Esophagus muscularis mucosa (tissue), 4 donors: ENCODE results near the gene OAS1. TPM values are rescaled to one million over a fixed set of nuclear protein-coding genes. Genes with fewer than 3 reads are reported as not detected.

ENCODE experiments used
- DNase-seq: peaks from one replicate; pipeline ENCODE4 v3.0.0-alpha.2; 2017; ENCODE audit errors: extremely low spot score
- H3K27ac ChIP-seq, 4 donors: fragments of 200-600 bp; sonication (generic); replicated peaks in 1 of 4; 1 replicate in 3 of 4; 2 replicates in 1 of 4; pipeline ENCODE4 v1.5.1; 2016 to 2019; ENCODE audit warnings: mild to moderate bottlenecking in 1 of 4
- H3K27me3 ChIP-seq, 4 donors: fragments of 200-600 bp; sonication (generic); one replicate each; pipeline versions ENCODE4 v1.5.1 to v1.6.0; 2016 to 2019
- H3K36me3 ChIP-seq, 4 donors: fragments of 200-600 bp; sonication (generic); one replicate each; pipeline ENCODE4 v1.5.1; 2016 to 2019
- H3K4me1 ChIP-seq, 4 donors: fragments of 200-600 bp; sonication (generic); one replicate each; pipeline ENCODE4 v1.5.1; 2016 to 2019
- H3K4me3 ChIP-seq, 4 donors: fragments of 200-600 bp; sonication (generic); 1 replicate in 2 of 4; 2 replicates in 2 of 4; pipeline ENCODE4 v1.5.1; 2016 to 2019; ENCODE audit warnings: mild to moderate bottlenecking in 4 of 4, moderate library complexity in 1 of 4
- H3K9me3 ChIP-seq, 4 donors: fragments of 200-600 bp; sonication (generic); 1 replicate in 3 of 4; 2 replicates in 1 of 4; pipeline ENCODE4 v1.5.1; 2016 to 2019
- CTCF ChIP-seq, 3 experiments: fragments of 200-600 bp in 2 of 3; fragments of 450-650 bp in 1 of 3; sonication (generic) in 2 of 3; IDR thresholded peaks; one replicate each; pipeline ENCODE4 v1.5.1; 2017 to 2019; ENCODE audit warnings: antibody characterized with exemption in 3 of 3, mild to moderate bottlenecking in 2 of 3, moderate library complexity in 1 of 3
- EP300 ChIP-seq: sonication (generic); formaldehyde crosslinking; IDR thresholded peaks from one replicate; pipeline ENCODE4 v1.6.1; 2017; ENCODE audit warnings: antibody characterized with exemption
- POLR2A ChIP-seq: fragments of 450-650 bp; IDR thresholded peaks from one replicate; pipeline ENCODE4 v1.6.1; 2017; ENCODE audit warnings: antibody characterized with exemption, moderate library complexity, mild to moderate bottlenecking, low read depth
- POLR2AphosphoS5 ChIP-seq, 2 donors: sonication (generic); formaldehyde crosslinking; IDR thresholded peaks; one replicate each; pipeline ENCODE4 v1.6.1; 2017; ENCODE audit warnings: antibody characterized with exemption in 2 of 2
- WGBS: methylation state at CpG from one replicate; pipeline ENCODE4 v1.1.5; 2018; 5-methylcytosine and 5-hydroxymethylcytosine counted together
- intact Hi-C: fragments of 100-400 bp; cut with DNase I; formaldehyde crosslinking; loops from one replicate; pipeline ENCODE4 v1.15.1; 2023
- total RNA-seq, 4 donors: library from RNA; depleted of rRNA; stranded (reverse); fragments of >200 nt; gene quantifications; one replicate each; pipeline versions ENCODE4 v1.1.0 to v1.2.1, GENCODE V29; 2016

OAS1 gene
- total RNA-seq, 4 donors from 2014 or later, result 9.9 to 10.4 (median 10.0) TPM

DNA sequence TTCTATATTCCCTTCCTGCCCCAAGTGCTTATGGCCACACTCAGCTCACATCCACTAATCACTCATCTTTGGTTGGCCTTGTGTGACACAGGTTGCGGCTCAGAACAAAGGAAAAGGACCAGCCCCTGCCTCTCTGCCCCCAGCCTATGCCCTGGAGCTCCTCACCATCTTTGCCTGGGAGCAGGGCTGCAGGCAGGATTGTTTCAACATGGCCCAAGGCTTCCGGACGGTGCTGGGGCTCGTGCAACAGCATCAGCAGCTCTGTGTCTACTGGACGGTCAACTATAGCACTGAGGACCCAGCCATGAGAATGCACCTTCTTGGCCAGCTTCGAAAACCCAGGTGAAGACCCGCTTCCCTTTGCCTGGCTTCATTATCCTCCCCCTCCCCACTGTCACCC, 55.8 kb downstream of the OAS1 start:
- H3K27ac ChIP-seq, result no peak overlapping the region
- WGBS, result 99% methylated on average over 7 of the region's 7 CpGs
- TF ChIP-seq POLR2AphosphoS5 (IDR thresholded peaks at IDR 0.05) (no peak), CTCF (IDR thresholded peaks at IDR 0.05) (no peak), POLR2A (no peak), EP300 (no peak)
- no peaks in the 10 kb centered on the region for H3K27me3 ChIP-seq
- DNase-seq, result peak; percentile 31
- H3K9me3 ChIP-seq, result peaks cover 0 to 12% (median 4%) of the 10 kb centered on the region in 4 donors
- H3K36me3 ChIP-seq, result peaks cover 12 to 96% (median 65%) of the 10 kb centered on the region in 4 donors
- H3K4me1 ChIP-seq, result no peaks in the 10 kb centered on the region
- H3K4me3 ChIP-seq, result no peak overlapping the region
- intact Hi-C loops, result no loop called here

GRCh38 chr12:112963227-112963861, 56.6 kb downstream of the OAS1 start:
- H3K27me3 ChIP-seq, result no peaks in the 10 kb centered on the region
- H3K9me3 ChIP-seq, result peaks cover 0 to 12% (median 4%) of the 10 kb centered on the region in 4 donors
- intact Hi-C loops, result no loop called here
- peaks cover 12 to 97% (median 70%) of the 10 kb centered on the region in 4 donors for H3K36me3 ChIP-seq
- no peak overlapping the region for H3K4me3 ChIP-seq
- no peaks in the 10 kb centered on the region for H3K4me1 ChIP-seq
- WGBS, result 88% methylated on average over 14 of the region's 14 CpGs
- DNase-seq, result peak; percentile 37
- TF ChIP-seq CTCF (IDR thresholded peaks at IDR 0.05), result no peak
- no peak for TF ChIP-seq POLR2AphosphoS5 (IDR thresholded peaks at IDR 0.05)
- H3K27ac ChIP-seq, result no peak overlapping the region

DNA sequence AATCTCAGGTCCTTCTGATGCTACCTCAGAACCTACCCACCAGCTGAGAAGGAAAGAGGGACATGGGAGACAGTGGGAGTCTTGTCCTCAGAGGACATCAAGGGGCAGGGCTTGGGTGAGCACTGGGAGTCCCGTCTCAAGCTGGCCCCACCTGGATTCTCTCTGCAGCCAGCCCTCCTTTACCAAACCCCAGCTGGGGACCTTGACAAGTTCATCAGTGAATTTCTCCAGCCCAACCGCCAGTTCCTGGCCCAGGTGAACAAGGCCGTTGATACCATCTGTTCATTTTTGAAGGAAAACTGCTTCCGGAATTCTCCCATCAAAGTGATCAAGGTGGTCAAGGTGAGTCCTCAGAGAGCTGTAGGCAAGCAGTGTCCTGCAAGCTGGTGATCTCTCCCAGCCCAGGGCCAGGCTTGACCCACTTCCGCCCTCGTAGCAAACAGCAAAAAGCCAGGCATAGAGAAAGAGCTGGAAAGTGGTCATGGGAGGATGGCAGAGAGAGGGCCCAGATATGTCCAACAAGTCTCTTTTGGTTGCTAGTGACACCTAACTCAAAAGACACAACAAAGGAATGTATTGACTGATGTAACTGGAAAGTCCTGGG, 57.4 kb downstream of the OAS1 start:
- 100% methylated on average over 6 of the region's 6 CpGs for WGBS
- Histone ChIP-seq H3K27ac (no peak overlapping the region), H3K9me3 (peaks cover 0 to 5% (median 2%) of the 10 kb centered on the region in 4 donors), H3K4me1 (no peaks in the 10 kb centered on the region), H3K4me3 (no peak overlapping the region), H3K36me3 (peaks cover 12 to 97% (median 70%) of the 10 kb centered on the region in 4 donors), H3K27me3 (no peaks in the 10 kb centered on the region)
- intact Hi-C loops, result no loop called here
- no peak for DNase-seq
- TF ChIP-seq EP300 (no peak), POLR2A (no peak), CTCF (IDR thresholded peaks at IDR 0.05) (no peak), POLR2AphosphoS5 (IDR thresholded peaks at IDR 0.05) (no peak)

- H3K36me3 ChIP-seq, result peaks cover 12 to 100% (median 69%) of the 10 kb centered on the region in 4 donors
- intact Hi-C loops, result no loop called here
- WGBS, result 92% methylated on average over 4 of the region's 4 CpGs
- DNase-seq, result peak; percentile 60
- H3K4me3 ChIP-seq, result no peak overlapping the region
- no peaks in the 10 kb centered on the region for H3K9me3 ChIP-seq
- TF ChIP-seq CTCF (IDR thresholded peaks at IDR 0.05), result no peak
- no peak for TF ChIP-seq POLR2AphosphoS5 (IDR thresholded peaks at IDR 0.05)
- TF ChIP-seq EP300, result no peak
- TF ChIP-seq POLR2A, result no peak
- no peaks in the 10 kb centered on the region for H3K27me3 ChIP-seq
- H3K27ac ChIP-seq, result no peak overlapping the region
- no peaks in the 10 kb centered on the region for H3K4me1 ChIP-seq
Observed at GRCh38 chr12:112964915-112965314, 58.2 kb downstream of the OAS1 start.
